Gastrocnemius medialis (tissue), 4 donors: ENCODE measurements around the gene PRX.

Experiments used
- CTCF ChIP-seq, 5 experiments: fragments of 450-650 bp in 3 of 5; fragments of 200-600 bp in 2 of 5; sonication (generic) in 2 of 5; IDR thresholded peaks in 4 of 5; conservative IDR thresholded peaks in 1 of 5; 1 replicate in 4 of 5; 2 replicates in 1 of 5; pipeline ENCODE4 v1.5.1; 2016 to 2019; ENCODE audit warnings: antibody characterized with exemption in 5 of 5, mild to moderate bottlenecking in 3 of 5, moderate library complexity in 3 of 5
- POLR2A ChIP-seq, 2 donors: fragments of 450-650 bp; IDR thresholded peaks; one replicate each; pipeline ENCODE4 v1.6.1; 2017; ENCODE audit warnings: antibody characterized with exemption in 2 of 2, mild to moderate bottlenecking in 2 of 2, moderate library complexity in 2 of 2

GRCh38 chr19:40396886-40397567, 16.2 kb downstream of the PRX start:
- TF ChIP-seq POLR2A (IDR thresholded peaks at IDR 0.05) = no peak
- TF ChIP-seq CTCF (IDR thresholded peaks at IDR 0.05 in 4 of 5, conservative IDR thresholded peaks at IDR 0.05 in 1 of 5) = no peak
